Endothelial cell of umbilical vein (primary cell): Measurements from ENCODE around the gene ZC3H6. TPM values are rescaled to one million over a fixed set of nuclear protein-coding genes. Genes with fewer than 3 reads are reported as not detected.

Source experiments
- BruUV-seq: library from RNA; stranded (reverse); fragments of 400-500 nt; replicated peaks from 2 replicates; lab custom pipeline; 2021; lab: Mats Ljungman, UMichigan
- CTCF ChIA-PET: fragments of 300-600, 350-600 bp; sonication (Branson Sonifier 250); formaldehyde crosslinking; loops from one replicate; lab custom pipeline; 2021; ENCODE audit warnings: antibody characterized with exemption, inconsistent platforms; lab: Charles Lee
- POLR2A ChIA-PET: fragments of 300-600, 350-600 bp; sonication (Branson Sonifier 250); formaldehyde crosslinking; loops from one replicate; lab custom pipeline; 2021; ENCODE audit warnings: antibody characterized with exemption, inconsistent platforms; lab: Charles Lee
- DNase-seq: peaks from one replicate; pipeline ENCODE4 v3.0.0-alpha.2; 2011; ENCODE audit warnings: low read depth, low spot score
- FAIRE-seq: peaks from 2 replicates; lab custom pipeline; 2011; peaks lifted over from hg19 to GRCh38; lab: Jason Lieb, UNC
- H2AFZ ChIP-seq: 2 replicates; pipeline ENCODE4 v1.6.0; 2012; ENCODE audit warnings: low read depth, low read length, control low read depth, inconsistent platforms
- H3K27ac ChIP-seq: 2 replicates; pipeline ENCODE4 v1.5.1; 2011; ENCODE audit warnings: low read depth, mild to moderate bottlenecking, control low read depth, low read length, moderate library complexity; ENCODE audit not compliant: insufficient read depth
- H3K27me3 ChIP-seq, 2 experiments: 2 replicates each; pipeline versions ENCODE4 v1.6.0 to v1.6.1; 2011; ENCODE audit warnings: low read length in 2 of 2, mixed read lengths in 1 of 2; ENCODE audit not compliant: control insufficient read depth in 2 of 2, insufficient read depth in 2 of 2
- H3K36me3 ChIP-seq, 2 experiments: 2 replicates in 1 of 2; 3 replicates in 1 of 2; pipeline ENCODE4 v1.5.1; 2011; ENCODE audit warnings: low read length in 2 of 2, mild to moderate bottlenecking in 1 of 2, moderate library complexity in 1 of 2; ENCODE audit not compliant: control insufficient read depth in 2 of 2, insufficient read depth in 2 of 2; ENCODE audit errors: extremely low read depth in 1 of 2
- H3K4me1 ChIP-seq: 3 replicates; pipeline ENCODE4 v1.5.1; 2011; ENCODE audit warnings: mild to moderate bottlenecking, low read length; ENCODE audit not compliant: control insufficient read depth, insufficient read depth; ENCODE audit errors: extremely low read depth
- H3K4me2 ChIP-seq: 2 replicates; pipeline ENCODE4 v1.6.1; 2011; ENCODE audit warnings: low read length, control low read depth, mixed read lengths; ENCODE audit not compliant: insufficient read depth
- H3K4me3 ChIP-seq, 3 experiments: fragments of 200-600 bp in 1 of 3; sonication (generic), shearing (Covaris generic) in 1 of 3; replicated peaks in 1 of 3; 2 replicates each; pipeline ENCODE4 v1.5.1; 2011 to 2016; ENCODE audit warnings: control low read depth in 3 of 3, low read length in 3 of 3, mild to moderate bottlenecking in 2 of 3, inconsistent platforms in 1 of 3, low read depth in 1 of 3, moderate library complexity in 1 of 3; ENCODE audit not compliant: insufficient read depth in 1 of 3
- H3K79me2 ChIP-seq: 2 replicates; pipeline ENCODE4 v1.6.0; 2012; ENCODE audit warnings: low read length, inconsistent platforms; ENCODE audit not compliant: control insufficient read depth, insufficient read depth
- H3K9ac ChIP-seq: replicated peaks from 2 replicates; pipeline ENCODE3; 2011; ENCODE audit warnings: low read length, control low read depth; ENCODE audit not compliant: insufficient read depth; ENCODE audit errors: extremely low read depth
- H3K9me1 ChIP-seq: replicated peaks from 3 replicates; pipeline ENCODE4 v1.6.0; 2011; ENCODE audit warnings: mild to moderate bottlenecking, low read length; ENCODE audit not compliant: control insufficient read depth, insufficient read depth; ENCODE audit errors: extremely low read depth
- H3K9me3 ChIP-seq: replicated peaks from 2 replicates; pipeline ENCODE4 v1.5.1; 2012; ENCODE audit warnings: low read length, inconsistent platforms; ENCODE audit not compliant: control insufficient read depth, insufficient read depth
- H4K20me1 ChIP-seq: replicated peaks from 2 replicates; pipeline ENCODE3; 2011; ENCODE audit warnings: mild to moderate bottlenecking, low read length; ENCODE audit not compliant: control insufficient read depth, insufficient read depth; ENCODE audit errors: extremely low read depth
- CTCF ChIP-seq, 2 donors: IDR thresholded peaks; 1 replicate in 1 of 2; 2 replicates in 1 of 2; pipeline ENCODE4 v1.5.1; 2011; ENCODE audit warnings: low read length in 2 of 2, mild to moderate bottlenecking in 2 of 2, moderate library complexity in 2 of 2, control low read depth in 1 of 2, inconsistent platforms in 1 of 2, low read depth in 1 of 2; ENCODE audit not compliant: insufficient read depth in 1 of 2; ENCODE audit errors: extremely low read depth in 1 of 2
- EZH2 ChIP-seq: IDR thresholded peaks from 2 replicates; pipeline ENCODE4 v1.6.1; 2012; ENCODE audit warnings: borderline replicate concordance, low read depth, mild to moderate bottlenecking, moderate library complexity, low read length, inconsistent platforms; ENCODE audit not compliant: severe bottlenecking
- FOS ChIP-seq: IDR thresholded peaks from 2 replicates; pipeline ENCODE4 v1.6.1; 2011; ENCODE audit warnings: mild to moderate bottlenecking, low read length, moderate library complexity, borderline replicate concordance; ENCODE audit not compliant: insufficient read depth
- GATA2 ChIP-seq: IDR thresholded peaks from 2 replicates; pipeline ENCODE4 v1.7.0; 2011; ENCODE audit warnings: low read depth, mild to moderate bottlenecking, moderate library complexity, mixed read lengths, low read length; ENCODE audit not compliant: insufficient read length, insufficient read depth
- JUN ChIP-seq: IDR thresholded peaks from 2 replicates; pipeline ENCODE4 v1.6.1; 2011; ENCODE audit warnings: borderline replicate concordance, low read depth; ENCODE audit not compliant: insufficient read length, insufficient read depth
- MAX ChIP-seq: IDR thresholded peaks from 2 replicates; pipeline ENCODE4 v1.6.1; 2011; ENCODE audit not compliant: insufficient read depth, insufficient read length
- MYC ChIP-seq: IDR thresholded peaks from one replicate; pipeline ENCODE4 v1.6.1; 2011; ENCODE audit warnings: mild to moderate bottlenecking, low read depth, low read length
- POLR2A ChIP-seq: IDR thresholded peaks from 2 replicates; pipeline ENCODE4 v1.6.1; 2012; ENCODE audit warnings: low read depth, mild to moderate bottlenecking, control low read depth, low read length
- POLR2AphosphoS5 ChIP-seq: IDR thresholded peaks from 2 replicates; pipeline ENCODE4 v1.6.1; 2012; ENCODE audit warnings: low read depth, mild to moderate bottlenecking, control low read depth, low read length, moderate library complexity; ENCODE audit not compliant: insufficient read depth
- dilution Hi-C: fragments of 300-500 bp; cut with MboI; formaldehyde crosslinking; loops from one replicate; pipeline ENCODE4 v1.15.0; 2019; ENCODE audit warnings: low sequenced_read_pairs; ENCODE audit not compliant: extremely low pct_ligation_motif_present
- intact Hi-C: fragments of 100-400 bp; cut with micrococcal nuclease; formaldehyde crosslinking; loops from one replicate; pipeline ENCODE4 v1.10.0; 2022
- polyA plus RNA-seq, 4 experiments: library from polyadenylated mRNA; depleted of rRNA in 3 of 4; stranded (reverse) in 3 of 4; unstranded in 1 of 4; fragments of >200 nt; gene quantifications; 2 replicates each; pipeline versions ENCODE4 v1.2.1 to v1.2.3, GENCODE V29; 2011 to 2012; ENCODE audit warnings: missing spikeins in 1 of 4
- total RNA-seq: library from RNA; stranded (reverse); gene quantifications from 2 replicates; pipeline ENCODE4 v1.2.3, GENCODE V29; 2021

Gene ZC3H6
- total and polyA plus RNA-seq, 2 donors (not counting 3 experiments of a cell fraction or from before 2014, with no cell fraction given), result 0.46 to 3.0 TPM

- H3K27ac ChIP-seq, result peak within 1 kb of the TSS; percentile 65
- peak within 1 kb of the TSS; percentile 73 for H3K9ac ChIP-seq
- TSS peak; percentile 73 for BruUV-seq
- H3K4me1 ChIP-seq, result peaks cover 13% of the 10 kb centered on the region
- POLR2A ChIA-PET, result interaction anchor here (1.0 kb wide), 1 partner anchor 179 kb away, joined by 3 read pairs; the partner anchor contains the start of gene RGPD8
- FAIRE-seq (peak; percentile 83), DNase-seq (peak; percentile 89)
- no peaks in the 10 kb centered on the region for H3K9me1 ChIP-seq
- no peak for TF ChIP-seq MYC
- TF ChIP-seq JUN, result no peak
- TF ChIP-seq MAX, result no peak
- peak; percentile 69 for TF ChIP-seq GATA2
- peak; percentile 84 for TF ChIP-seq POLR2AphosphoS5
- no peak for TF ChIP-seq CTCF (IDR thresholded peaks at IDR 0.05; ENCODE audit: extremely low read depth in 1 of 2, insufficient read depth in 1 of 2, low read depth in 1 of 2, low read length in 2 of 2)
- no peak for TF ChIP-seq FOS
- TF ChIP-seq POLR2A, result peak; percentile 90
- TF ChIP-seq EZH2, result no peak
- CTCF ChIA-PET, result interaction anchor here (1.2 to 2.1 kb wide), 2 partner anchors 133 to 134 kb away, joined by 3 to 12 read pairs; no protein-coding TSS in a partner anchor
- H4K20me1 ChIP-seq, result no peaks in the 10 kb centered on the region
- H3K9me3 ChIP-seq, result no peaks in the 10 kb centered on the region
- H3K79me2 ChIP-seq, result peaks cover 8% of the 10 kb centered on the region
- dilution Hi-C loops, result no loop called here
- H3K36me3 ChIP-seq, result no peaks in the 10 kb centered on the region
- peak within 1 kb of the TSS; percentile 49 to 89 (median 82) for H3K4me3 ChIP-seq
- intact Hi-C loops, result loop anchor here (5.0 kb wide), 5 partner anchors 117 to 367 kb away; partner anchors contain the start of genes FBLN7, RGPD8 and TMEM87B
- no peaks in the 10 kb centered on the region for H3K27me3 ChIP-seq
- H2AFZ ChIP-seq, result peak within 1 kb of the TSS; percentile 89
- peak within 1 kb of the TSS; percentile 99 for H3K4me2 ChIP-seq
Measured at GRCh38 chr2:112254466-112255240, 20.7 kb upstream of the ZC3H6 start, which contains the start of gene ZC3H8. Gene ZC3H8, minus strand, starts transcription at chr2:112255042. Its CDS starts 61 bp downstream, at chr2:112254981.
